Dedifferentiated amniotic fluid mesenchymal stem cell (primary cell): ENCODE data around the gene QRFP.

Source experiments
- DNase-seq: peaks from one replicate; pipeline ENCODE4 v3.0.0-alpha.2; 2016; ENCODE audit errors: extremely low spot score

The QRFP gene

DNA sequence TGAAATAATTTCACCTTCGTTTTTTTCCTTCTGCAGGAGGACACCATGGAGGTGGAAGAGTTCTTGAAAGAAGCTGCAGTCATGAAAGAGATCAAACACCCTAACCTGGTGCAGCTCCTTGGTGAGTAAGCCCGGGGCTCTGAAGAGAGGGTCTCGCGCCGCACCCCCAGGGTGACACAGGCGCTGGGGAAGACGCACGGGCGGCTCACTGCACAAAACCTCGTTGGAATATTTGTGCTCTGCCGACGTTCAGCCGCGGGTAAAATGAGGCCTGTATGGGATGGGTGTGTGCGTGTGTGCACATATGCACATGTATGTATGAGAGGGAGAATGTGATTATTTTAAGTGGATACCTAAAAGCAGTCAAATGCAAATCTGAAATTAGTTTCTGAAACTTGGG lies 24.5 kb downstream of the QRFP start:
- no peak for DNase-seq

DNA sequence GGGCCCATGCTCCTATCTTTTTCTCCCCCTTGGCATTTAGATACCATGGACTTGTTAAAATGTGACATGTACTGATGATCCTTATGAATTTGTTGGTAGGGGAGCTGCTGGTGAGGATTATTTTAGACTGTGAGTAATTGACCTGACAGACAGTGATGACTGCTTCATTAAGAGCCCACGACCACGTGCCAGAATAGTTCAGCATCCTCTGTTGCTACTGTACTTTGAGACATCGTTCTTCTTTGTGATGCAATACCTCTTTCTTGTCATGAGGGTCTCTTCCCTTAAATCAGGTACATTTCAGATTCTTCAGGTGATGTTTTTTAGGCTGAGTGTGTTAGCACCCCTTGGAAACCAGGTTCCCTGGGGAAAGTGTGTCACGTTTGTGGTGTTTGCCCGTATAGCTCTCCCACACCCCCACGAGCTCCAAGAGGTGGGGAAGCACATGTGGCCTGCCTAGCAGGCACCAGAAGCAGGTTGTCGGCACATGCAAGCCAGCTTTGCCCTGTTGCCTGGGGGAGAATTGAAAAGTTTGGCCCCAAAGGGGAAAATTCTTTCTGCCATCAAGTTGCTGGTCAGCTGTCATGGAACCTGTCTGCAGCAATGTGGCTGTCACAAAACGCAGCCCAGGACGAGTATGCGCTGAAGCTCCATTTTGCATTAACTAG lies 25.1 kb downstream of the QRFP start:
- DNase-seq, result no peak

- no peak for DNase-seq
Observed at GRCh38 chr9:130870491-130871381, 25.9 kb downstream of the QRFP start.

DNA sequence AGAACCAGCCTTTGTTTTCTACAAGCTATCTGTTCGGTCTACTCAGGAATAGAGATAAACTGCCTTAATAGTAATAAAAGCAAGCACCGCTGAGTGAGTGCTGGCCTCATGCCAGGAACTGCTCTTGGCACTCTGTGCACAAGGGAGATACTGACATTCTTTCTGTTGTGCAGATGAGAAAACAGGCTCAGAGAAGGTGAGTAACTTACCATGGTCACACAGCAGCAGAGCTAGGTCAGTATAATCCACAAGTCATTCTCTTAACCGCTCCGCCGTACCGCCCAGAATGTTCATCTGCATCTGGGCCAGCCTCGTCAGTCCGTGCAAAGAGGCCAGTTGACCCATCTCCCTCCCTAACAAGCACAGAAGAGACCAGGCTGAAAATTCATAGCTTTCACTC lies 27.4 kb downstream of the QRFP start:
- DNase-seq, result no peak

- DNase-seq, result no peak
Observed at GRCh38 chr9:130868230-130868629, 28.4 kb downstream of the QRFP start.

- no peak for DNase-seq
Observed at GRCh38 chr9:130867556-130867955, 29.1 kb downstream of the QRFP start.

DNA sequence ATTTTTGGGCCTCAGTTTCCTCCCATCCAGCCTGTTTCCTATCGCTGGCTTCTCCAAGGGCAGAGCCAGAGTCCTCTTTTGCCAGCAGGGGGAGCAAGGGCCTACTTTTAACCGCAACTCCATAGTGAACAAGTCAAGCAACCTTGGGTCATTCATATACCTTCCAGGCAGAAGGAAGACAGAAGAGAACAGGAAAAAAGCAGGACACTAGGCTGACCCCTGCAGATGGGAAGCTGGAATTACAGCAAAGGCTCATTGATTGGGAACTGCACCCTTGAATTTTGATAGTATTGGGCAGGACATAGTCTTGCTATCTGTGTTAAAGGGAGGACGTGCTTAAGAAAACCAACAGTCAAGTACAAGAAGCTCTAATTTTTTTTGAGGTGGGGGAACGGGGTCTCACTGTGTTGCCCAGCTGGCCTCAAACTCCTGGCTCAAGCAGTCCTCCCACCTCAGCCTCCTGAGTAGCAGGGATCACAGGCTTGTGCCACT lies 30.1 kb downstream of the QRFP start:
- peak; percentile 85 for DNase-seq

- DNase-seq, result no peak
Observed at GRCh38 chr9:130865921-130866320, 30.7 kb downstream of the QRFP start.

DNA sequence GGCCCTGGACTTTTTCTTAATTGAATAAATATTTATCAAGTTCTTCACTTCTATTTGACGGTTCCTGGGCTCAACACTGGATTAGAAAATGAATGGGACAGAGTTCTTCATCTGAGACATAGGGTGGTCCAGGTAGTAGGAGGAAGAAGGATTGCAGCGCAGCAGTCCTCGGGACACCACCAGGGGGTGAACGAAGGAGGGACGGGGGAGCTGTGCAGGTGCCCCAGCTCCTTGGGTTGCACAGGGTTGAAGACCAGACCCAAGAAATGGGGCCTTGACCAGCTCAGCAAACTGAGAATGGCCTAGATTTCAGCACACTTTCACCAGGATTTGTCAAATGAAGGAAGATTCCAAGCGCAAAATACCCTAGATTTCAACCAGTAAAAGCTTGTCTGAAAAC lies 32.1 kb downstream of the QRFP start:
- DNase-seq, result no peak

DNA sequence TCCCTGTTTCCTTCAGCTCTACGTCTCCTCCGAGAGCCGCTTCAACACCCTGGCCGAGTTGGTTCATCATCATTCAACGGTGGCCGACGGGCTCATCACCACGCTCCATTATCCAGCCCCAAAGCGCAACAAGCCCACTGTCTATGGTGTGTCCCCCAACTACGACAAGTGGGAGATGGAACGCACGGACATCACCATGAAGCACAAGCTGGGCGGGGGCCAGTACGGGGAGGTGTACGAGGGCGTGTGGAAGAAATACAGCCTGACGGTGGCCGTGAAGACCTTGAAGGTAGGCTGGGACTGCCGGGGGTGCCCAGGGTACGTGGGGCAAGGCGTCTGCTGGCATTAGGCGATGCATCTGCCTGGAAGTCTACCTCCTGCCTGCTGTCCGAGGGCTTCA lies 33.9 kb downstream of the QRFP start:
- no peak for DNase-seq

DNA sequence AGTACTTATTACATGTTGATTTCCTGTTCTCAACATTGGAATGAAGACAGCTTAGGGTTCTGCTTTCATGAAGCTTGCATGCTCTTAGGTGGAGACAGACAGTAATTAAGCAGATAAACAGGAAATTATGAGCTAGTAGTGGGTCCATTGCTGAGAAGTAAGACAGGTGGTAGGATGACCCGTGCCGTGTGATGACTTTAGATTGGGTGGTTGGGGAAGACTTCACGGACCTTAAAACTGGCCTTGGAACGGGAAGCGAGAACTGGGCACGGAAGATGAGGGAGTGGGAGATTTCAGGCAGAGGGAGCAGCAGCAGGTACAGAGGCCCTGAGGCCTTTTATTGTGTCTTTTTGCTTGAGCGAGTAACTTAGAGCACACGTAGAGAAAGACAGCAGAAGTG lies 34.4 kb downstream of the QRFP start:
- DNase-seq, result no peak

DNA sequence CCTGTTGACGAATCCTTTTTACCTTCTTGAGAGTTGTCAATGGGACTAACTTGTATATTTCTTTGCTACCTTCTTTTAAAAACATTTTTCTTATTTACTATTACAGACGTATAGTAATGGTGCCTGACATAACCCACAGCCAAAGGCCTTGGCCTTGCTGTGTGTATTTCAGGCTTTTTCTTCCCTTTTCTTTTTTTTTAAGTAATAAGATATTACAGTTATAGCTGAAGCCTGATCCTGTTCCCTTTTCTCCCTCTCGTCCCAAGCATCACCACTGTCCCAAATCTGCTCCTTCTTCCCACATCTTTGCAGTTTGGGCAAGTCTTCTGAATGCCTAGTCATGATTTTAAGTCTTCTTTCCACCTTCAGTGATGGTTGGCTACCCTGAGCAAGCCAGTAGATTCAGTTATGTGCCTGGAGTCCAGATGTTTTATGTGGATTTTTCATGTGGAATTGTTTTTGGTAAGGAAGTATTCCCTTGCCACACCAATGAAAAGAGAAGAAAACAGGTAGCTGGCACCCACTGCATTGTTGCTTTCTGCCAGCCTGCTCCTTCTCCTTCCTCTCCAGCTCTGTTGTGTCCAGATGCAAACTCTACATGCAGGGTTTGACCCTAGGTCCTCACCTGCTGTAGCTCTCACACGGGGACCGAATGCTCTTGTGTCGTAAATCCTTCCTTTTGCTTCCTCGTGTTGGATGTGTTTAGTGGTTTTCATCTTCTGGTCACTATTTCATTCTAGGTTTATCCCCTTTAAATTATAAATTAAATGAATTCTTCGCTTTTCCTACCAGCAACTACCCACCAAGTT lies 35.0 kb downstream of the QRFP start:
- no peak for DNase-seq

GRCh38 chr9:130860458-130861316 lies 35.9 kb downstream of the QRFP start:
- DNase-seq, result peak; percentile 91

- no peak for DNase-seq
Observed at GRCh38 chr9:130858739-130859705, 37.6 kb downstream of the QRFP start.

DNA sequence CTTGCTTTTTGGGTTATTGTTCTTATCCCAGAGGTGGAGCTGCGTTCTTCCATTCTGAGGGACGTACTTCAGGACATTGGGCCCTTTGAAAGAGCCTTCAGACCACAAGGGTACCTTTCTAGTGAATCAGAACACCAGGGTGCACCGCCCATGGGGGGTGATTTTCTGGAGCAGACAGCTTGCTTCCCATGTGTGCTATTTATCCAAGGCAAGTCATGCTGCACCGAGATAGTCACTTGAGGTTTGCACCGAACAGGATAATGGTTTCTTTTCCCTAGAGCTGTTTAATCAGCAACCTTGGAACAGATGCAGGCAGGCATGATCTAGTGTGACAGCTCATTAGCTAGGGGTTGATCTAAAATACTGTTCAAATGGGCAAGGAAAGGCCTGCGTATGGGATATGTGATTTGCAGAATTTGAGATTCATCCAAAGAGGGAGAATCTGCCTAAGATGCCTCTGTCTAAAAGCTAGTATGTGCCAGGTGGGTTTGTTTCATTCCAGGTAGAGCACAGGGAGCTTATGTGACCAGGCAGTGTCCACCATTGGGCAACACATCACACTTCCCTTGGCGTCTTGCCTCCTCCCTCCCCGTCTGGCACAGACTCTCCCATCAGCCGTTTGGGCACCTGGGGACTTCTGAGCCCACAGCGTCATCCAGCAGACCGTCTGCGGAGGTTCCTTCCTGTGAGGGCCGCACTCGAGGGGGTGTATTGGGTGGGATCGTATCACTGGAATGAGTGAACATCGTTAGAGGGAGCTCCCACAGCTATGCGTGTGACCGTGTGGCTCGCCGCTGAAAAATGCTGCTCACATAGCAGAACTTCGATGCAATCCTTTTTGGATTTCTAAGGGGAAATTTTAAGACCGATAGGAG lies 38.5 kb downstream of the QRFP start:
- peak; percentile 77 for DNase-seq

DNA sequence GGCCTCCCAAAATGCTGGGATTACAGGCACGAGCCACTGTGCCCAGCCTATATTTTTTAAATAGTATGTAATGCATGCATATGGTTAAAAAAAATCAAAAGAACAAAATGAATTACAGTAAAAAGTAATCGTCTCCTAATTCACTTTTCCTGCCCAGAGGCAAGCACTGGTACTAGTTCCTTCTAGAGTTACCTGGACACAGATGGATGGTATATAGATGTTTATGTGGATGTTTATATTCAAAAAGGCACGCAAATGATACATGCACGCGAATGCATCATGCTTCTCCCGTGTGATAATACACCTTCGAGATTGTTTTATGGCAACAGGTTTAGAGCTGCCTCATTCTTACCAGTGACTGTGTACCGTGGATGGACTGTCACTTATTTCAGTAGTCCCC lies 40.1 kb downstream of the QRFP start:
- no peak for DNase-seq

DNA sequence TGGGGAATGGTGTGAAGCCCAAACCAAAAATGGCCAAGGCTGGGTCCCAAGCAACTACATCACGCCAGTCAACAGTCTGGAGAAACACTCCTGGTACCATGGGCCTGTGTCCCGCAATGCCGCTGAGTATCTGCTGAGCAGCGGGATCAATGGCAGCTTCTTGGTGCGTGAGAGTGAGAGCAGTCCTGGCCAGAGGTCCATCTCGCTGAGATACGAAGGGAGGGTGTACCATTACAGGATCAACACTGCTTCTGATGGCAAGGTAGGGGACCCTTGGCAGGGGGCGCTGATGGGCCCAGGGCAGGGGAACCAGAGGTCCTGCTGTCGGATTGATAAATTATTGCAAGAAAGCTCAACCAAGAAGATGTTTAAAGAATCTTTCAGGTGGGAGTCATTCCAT lies 41.8 kb downstream of the QRFP start:
- no peak for DNase-seq

GRCh38 chr9:130854092-130854491 lies 42.5 kb downstream of the QRFP start:
- DNase-seq, result no peak

DNA sequence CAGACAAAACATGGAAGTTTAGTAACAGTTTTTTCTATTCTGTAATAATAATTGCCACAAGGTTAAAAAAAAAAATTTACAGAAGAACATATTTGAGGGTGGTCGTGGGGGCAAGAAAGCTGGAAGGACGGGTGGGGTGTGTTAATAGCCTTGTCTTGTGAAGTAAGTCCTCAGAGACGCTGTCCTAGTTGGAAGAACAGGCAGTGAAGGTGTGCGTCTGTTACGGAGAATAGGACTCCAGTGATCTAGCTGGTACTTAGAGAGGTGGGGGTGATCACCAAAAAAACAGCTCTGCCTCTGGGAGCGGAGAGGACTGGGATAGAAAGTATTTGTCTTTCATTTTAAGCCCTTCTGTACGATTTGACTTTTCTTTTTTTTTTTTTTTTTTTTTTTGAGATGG lies 43.8 kb downstream of the QRFP start:
- DNase-seq, result no peak
